ENCODE results near the gene KIAA0513.
A peak's percentile ranks its signal among the peaks of the same experiment; 100 is the strongest.
"Not testable (repeated sequence)": the region's sequence is repeated elsewhere in the genome, so short reads cannot be mapped to it uniquely, and the experiment has no call there.

Gene KIAA0513

DNA sequence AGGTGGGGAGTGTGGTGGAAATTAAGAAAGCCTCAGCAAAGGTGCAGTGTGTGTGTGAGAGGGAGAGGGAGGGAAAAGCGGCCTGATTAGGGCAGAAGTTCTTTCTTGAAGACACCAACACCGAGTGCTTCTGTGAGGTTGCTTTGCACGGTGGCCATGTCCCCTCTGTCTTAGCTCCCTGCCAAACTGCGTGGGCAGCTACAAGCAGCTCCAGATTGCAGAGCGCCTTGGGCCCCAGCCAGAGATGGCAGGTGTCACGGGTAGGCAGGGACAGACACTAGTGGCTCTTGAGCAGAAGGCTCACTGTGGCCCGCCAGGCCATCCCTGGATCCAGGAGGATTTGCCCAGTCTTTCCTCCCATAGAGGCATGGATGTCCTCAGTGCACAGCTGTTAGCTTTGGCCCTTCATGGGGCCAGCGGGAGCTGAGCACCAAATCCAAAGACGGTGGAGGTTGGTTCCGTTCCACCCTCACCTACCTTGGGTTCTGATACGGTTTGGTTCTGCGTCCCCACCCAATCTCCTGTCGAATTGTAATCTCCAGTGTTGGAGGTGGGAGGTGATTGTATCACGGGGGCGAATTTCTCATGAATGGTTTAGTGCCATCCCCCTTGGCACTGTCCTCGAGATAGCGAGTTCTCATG, 21.4 kb downstream of the KIAA0513 start:
- no peak for DNase-seq (ENCODE audit: low read depth, low spot score)

DNA sequence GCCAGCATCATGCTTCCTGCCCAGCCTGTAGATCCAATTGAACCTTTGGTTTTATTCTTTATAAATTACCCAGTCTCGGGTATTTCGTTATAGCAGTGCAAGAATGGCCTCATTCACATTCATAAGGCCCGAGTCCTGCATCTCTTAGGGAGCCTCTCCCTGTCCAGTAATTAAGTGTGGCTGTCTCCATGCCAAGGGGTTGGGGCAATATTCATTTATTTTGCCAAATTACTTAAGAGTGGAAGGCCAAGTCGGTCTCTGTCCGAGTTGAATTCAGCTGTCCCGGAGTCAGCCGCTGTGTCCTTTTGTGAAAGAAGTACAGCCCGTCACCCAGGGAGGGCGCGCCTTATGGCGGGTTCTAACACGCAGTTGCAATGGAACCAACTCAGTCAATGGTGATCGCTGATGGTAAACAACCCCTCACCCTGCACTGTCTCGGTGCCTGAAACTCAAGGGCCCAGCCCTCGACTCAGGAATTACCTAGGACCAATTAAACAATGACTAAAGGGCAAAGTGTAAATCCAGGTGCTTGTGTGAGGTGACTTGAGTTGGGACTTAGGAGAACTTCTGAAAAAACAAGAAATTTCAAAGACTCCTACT, 22.2 kb downstream of the KIAA0513 start:
- DNase-seq (ENCODE audit: low read depth, low spot score): no peak

DNA sequence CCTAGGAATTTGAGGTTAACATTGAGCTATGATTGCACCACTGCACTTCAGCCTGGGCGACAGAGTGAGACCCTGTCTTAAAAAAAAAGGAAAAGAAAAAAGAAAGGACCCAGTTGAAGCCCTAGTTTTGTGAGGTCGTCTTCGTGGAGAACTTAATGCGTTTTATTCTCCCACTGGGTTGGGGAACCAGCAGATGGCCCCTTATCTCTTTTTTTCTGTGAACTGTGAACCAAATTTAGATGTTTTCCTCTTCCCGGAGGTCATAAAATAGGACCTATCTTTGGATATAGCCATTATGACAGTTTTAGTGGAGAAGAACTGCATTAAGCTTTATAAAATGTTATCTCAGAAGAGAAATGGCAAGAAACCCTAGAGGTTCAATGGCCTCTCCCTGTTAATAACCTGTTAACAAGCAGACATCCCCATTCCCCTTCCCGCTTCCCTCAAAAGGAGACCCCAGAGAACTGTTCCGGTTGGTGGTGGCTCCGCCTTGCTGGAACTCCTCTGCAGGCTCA, 23.5 kb downstream of the KIAA0513 start:
- DNase-seq (ENCODE audit: low read depth, low spot score): no peak

DNA sequence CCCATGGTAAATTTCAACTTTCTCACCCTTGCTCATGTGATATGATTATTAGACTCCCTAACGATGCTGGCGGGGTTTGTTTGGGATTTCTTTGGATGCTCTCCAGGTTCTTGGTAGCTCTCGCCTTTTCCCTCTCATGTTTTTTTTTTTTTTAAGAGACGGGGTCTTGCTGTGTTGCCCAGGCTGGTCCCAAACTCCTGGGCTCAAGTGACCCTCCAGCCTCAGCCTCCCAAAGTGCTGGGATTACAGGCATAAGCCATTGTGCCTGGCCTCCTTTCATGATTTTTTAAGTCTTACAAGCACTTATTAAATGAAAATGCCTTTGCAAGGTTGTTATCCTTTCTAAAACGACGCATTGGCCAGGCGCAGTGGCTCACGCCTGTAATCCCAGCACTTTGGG, 24.1 kb downstream of the KIAA0513 start:
- no peak for DNase-seq (ENCODE audit: low read depth, low spot score)

DNA sequence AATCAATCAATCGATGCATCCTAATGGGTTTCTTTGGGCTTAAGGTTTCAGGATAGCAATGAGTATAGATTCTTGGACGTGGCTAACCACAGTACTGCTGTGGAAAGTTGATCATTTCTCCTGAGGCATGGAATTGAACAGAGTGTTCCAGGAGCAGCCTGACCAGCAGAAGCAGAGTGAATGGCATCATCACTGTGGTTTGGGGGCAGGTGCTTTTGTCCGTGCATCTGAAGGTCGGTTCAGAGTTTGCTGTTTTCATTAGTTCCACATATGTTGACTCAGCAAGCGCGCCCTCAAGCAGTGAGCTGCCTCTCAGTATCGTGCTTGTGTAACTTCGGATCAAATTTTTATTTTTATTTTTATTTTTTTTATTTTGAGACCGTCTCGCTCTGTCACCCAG, 24.9 kb downstream of the KIAA0513 start:
- DNase-seq (ENCODE audit: low read depth, low spot score): peak; percentile 48

DNA sequence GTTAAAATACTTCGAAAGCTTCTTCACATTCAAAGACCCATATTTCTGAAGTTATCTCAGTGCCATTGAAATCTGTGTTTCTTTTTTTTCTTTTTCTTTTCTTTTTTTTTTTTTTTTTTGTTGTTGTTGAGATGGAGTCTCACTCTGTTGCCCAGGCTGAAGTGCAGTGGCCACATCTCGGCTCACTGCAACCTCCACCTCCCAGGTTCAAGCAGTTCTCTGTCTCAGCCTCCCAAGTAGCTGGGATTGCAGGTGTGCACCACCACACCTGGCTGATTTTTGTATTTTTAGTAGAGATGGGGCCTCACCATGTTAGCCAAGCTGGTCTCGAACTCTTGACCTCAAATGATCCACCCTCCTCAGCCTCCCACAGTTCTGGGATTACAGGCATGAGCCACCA, 26.7 kb downstream of the KIAA0513 start:
- DNase-seq (ENCODE audit: low read depth, low spot score): not testable (repeated sequence)

DNA sequence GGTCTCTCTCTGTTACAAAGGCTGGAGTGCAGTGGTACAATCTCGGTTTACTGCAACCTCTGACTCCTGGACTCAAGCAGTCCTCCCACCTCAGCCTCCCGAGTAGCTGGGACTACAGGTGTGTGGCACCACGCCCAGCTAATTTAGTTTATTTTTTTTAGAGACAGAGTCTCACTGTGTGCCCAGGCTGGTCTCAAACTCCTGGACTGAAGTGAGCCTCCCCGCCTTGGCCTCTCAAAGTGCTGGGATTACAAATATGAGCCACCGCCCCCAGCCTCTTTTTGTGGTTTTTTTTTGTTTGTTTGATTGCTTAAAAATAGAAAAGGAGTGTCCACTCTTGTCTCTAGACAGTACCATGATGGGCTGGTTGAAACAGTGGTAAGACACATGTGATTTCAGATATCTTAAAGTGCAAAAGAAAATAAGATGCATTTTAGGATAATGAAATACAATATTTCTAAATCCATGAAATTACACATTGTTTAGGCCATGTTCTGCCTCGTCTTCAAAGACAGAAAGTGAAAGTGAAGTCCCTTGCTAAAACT, 27.4 kb downstream of the KIAA0513 start:
- DNase-seq (ENCODE audit: low read depth, low spot score): no peak

DNA sequence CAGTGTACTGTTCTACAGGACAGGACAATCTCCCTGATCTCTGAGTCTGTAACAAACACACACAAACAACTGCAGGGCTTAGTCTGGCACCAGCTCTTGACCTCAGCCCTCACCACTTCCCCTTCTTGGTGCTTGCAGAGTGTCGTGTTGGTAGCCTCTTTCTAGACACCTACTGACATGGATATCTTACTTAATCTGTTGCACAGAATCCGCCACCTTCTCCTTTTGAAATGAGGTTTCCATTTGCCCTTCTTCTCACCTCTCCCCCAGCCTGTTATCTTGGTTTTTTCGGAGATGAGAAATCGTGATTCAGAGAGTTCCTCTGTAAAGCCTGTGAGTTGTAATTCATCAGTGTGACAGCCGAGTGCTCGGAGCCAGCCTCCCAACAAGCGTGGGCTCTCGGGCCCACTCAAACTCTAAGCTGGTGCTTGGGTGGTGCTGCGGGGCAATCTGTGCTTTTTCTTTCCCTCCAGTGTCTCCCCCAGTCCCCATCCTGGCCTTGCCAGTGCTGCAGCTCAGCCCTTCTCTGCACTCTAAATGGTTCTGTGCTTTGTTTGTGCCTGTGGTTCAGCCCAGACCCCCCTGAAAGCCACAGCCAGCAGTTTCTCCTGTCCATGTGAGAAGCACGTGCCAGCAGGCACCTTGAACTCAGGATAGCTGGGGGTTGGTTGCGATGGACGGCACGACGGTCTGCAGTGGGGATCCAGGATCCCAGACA, 28.1 kb downstream of the KIAA0513 start:
- peak; percentile 54 for DNase-seq (ENCODE audit: low read depth, low spot score)

DNA sequence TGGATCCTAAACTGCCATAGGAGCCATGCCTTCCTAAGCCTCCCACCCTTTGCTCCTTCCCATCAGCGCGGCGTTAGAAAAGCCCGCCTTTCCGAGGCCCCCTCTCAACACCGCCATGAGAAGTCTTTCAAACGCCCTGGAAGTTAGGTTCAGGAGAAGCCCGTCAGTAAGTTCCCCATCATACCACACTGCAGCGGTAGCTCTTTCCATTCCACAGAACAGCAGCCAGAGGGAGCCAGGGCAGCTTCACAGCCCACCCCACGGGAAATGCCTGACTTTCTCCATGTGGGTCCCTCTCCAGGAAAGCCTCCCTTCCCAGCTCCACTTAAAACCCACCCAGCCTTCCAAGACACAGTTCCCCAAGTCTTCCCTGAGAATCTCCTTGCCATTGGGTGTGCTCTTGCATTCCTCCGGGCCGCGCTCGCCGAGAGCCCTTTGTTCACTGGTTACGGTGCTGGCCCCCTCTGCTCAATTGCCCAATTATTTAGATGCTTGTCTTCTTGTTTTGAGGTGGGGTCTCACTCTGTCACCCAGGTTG, 28.7 kb downstream of the KIAA0513 start:
- peak; percentile 39 for DNase-seq (ENCODE audit: low read depth, low spot score)

DNA sequence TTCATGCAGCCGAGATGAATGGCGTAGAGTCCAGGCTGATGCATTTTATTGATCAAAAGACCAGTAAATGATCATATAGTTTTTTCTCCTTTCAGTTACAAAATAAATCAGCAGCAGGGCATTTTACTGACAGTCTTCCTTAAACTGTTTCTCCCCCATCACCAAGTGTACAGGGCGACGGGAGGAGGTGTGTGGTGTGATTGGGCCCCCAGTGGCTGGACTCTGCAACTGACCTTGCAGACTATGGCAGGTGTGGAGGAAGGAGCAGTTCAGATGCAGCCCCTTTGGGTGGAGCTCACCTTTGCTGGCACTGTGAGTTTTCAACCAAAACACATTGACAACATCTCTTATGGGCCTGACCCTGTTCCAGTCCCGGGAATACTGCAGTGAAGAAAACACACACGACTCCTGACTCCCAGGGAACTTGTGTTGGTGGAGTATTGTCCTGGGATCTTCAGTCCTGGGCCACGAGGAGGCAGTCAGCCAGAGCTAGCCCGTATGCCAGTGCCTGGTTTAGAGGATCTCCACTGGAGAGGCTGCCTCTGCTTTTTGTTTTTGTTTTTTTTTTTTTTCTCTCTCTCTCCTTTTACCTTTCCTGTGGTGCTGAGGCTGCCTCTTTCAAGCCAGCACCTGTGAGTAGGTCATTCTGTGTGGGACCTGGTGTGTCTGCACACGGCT, 29.8 kb downstream of the KIAA0513 start:
- DNase-seq (ENCODE audit: low read depth, low spot score): peak; percentile 23

DNA sequence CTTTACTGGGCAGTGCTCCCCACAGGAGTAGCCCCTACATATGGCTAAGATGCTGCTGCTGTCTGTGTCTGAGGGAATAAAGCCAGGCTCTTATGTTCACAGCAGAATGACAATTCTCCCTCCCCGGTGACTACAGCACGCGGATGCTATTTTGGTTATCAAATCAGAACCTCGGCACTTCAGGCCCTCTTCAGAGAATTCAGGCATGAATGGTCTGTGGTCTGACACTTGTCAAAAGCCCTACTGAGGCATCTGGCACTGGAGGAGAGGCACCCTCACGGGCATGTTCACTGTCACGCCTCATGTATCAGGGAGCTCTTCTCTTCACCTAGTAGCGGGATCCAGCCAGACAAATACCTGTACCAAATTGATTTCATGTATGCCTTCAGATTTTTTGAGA, 30.4 kb downstream of the KIAA0513 start:
- DNase-seq (ENCODE audit: low read depth, low spot score): no peak

DNA sequence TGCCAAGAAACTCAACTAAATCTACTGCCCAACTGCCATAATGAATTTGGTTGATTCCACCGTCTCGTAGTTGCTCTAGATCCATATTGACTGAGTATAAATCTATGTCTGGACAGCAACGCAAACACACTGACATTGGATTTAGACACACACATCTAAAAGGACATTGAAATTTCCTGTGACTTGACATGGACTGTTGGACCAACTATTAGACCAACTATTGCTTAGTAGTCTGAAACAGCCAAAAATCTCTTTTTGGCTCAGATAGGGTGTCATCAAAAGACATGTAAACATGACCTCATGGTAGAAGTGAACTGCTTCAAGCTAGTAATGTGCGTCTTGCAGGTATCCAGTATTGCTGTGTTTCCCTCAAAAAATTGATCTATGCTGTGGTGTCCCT, 31.3 kb downstream of the KIAA0513 start:
- DNase-seq (ENCODE audit: low read depth, low spot score): no peak

DNA sequence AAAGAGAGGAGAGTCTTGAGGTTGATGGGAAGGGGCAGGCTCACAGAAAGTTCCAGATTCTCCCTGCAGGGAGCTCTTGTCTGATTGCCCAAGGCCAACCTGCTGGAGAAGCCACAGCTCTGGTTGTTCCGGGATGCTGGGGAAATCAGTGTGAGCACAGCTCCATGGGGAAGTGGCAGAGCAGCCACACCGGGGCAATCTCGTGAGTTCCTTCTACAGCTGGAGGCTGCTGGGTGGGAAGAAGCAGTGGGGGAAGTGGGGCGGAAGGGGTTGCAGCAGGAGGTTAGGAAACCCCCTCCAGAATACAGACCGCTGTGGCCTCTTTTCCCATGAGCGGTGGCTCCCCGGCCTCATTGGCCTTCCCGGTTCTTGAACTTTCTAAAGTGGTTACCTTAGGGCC, 34.0 kb downstream of the KIAA0513 start:
- no peak for DNase-seq (ENCODE audit: low read depth, low spot score)

DNA sequence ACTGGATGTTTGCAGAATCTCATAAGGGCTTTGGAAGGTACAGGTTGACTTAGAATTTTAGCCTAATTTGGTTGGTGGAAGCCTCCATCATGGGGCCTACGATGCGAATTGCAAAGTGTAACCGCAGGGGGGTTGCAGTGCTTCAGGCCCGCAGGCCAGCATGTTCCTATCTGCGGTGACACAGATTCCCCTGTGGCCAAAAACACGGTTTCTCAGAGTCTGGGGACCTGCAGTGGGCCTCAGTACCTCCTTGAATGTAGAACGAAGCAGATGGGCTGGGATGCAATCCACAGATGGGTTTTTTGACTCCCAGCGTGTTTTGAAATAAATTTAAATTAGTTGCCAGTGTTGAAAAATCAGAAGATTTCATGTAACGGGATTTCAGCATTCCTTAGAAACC, 34.7 kb downstream of the KIAA0513 start:
- no peak for DNase-seq (ENCODE audit: low read depth, low spot score)

DNA sequence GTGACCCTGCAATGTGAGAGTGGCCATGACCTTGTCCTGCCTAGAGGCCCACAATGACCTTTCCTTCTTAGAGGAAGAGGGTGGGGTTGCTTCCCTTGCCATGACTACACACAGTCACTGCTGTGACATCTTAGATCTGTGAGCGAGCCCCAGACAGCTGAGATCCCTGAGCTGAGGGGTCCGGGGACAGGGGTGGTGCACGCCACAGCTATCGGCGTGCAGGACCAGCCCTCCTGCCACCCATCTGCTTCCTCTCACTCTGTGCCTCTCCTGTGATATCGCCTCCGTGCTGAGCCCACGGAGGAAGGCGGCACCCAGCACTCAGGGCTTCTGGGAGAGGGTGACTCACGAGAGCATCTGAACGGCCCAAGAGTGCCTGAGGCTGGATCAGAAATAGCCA, 35.2 kb downstream of the KIAA0513 start:
- no peak for DNase-seq (ENCODE audit: low read depth, low spot score)

DNA sequence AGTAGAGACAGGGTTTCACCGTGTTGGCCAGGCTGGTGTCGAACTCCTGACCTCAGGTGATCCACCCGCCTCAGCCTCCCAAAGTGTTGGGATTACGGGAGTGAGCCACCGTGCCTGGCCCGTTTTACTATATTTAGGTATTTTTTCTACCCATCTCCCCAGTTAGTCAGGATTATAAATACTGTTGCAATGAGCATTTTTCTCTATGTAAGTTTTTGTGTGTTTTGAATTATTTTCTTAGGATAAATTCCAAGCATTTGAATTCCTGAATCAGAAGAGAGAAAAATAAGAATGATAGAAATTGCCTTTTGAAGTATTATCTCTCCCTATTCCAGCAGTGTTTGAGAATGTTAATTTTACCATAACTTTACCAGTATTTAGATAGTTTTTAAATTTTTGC, 36.6 kb downstream of the KIAA0513 start:
- no peak for DNase-seq (ENCODE audit: low read depth, low spot score)

DNA sequence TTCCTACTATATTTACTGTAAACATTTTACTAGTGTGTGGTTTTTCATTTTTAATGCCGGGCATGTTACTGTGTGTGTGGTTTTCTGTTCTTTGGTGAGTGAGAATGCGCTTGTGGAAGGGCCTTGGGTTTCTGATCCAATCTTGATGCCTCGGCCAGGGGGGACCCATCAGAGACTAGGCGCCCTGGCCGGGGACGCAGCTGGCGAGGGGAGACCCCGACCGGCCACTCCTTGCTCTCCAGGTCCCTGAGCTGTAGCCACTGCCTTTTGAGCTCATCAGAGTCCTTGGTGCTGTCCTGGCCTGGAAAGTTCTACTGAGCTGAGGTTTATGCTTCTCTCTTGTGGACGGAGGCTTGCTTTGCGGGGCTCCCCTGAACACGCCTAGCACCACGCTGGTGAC, 37.5 kb downstream of the KIAA0513 start:
- no peak for DNase-seq (ENCODE audit: low read depth, low spot score)

DNA sequence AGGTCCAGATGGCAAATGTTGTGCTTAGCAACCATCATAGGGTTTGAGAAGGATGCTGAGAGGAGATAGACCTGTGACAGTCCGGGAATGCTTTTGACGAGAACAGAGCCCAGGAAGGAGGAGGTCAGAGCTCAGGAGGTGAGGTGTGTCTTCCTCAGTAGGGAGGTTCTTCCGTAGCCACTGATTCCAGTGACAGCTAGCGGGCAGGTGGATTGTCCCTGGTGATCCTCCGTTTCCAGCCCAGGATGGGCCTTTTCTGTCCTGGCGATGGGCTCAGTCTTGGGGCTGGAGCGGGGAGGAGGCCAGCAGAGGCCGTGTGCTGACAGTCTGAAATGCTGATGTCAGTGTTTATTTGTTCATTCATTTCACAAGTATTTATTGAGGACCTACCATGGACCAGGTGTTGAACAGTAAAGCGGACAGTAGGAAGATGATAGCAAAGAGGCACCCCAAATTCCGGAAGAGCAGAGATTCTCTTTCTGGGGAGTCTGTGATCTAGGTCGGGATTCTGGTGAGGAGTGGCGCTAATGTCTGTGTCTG, 38.8 kb downstream of the KIAA0513 start:
- DNase-seq (ENCODE audit: low read depth, low spot score): no peak

DNA sequence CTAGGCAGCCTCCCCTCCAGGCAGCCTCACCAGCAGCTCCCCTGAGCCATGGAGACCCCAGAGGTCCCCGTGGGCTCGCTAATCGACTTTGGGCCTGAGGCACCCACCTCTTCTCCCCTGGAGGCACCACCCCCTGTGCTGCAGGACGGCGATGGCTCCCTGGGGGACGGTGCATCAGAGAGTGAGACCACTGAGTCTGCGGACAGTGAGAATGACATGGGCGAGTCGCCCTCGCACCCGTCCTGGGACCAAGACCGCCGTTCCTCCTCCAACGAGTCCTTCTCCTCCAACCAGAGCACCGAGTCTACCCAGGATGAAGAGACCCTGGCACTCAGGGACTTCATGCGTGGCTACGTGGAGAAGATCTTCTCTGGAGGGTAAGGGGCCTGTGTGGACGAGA, 39.4 kb downstream of the KIAA0513 start:
- DNase-seq (ENCODE audit: low read depth, low spot score): no peak

DNA sequence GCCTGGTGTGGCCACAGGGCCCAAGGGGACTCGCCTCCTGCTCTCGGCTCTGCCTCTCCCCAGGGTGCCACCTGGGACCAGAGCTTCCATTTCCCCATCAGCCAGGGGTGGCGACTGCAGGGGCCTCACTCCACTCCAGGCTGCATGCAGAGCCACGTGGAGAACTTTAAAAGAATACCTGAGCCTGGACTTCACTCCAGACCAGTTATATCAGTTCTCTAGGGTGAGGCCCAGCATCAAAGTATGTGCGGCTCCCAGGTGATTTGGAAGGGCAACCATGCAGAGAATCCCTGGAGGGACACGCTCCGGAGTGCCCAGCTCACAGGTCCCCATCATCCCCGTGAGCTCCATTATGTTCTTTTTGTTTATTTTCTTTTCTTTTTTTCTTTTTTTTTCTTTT, 39.8 kb downstream of the KIAA0513 start:
- DNase-seq (ENCODE audit: low read depth, low spot score): no peak

DNA sequence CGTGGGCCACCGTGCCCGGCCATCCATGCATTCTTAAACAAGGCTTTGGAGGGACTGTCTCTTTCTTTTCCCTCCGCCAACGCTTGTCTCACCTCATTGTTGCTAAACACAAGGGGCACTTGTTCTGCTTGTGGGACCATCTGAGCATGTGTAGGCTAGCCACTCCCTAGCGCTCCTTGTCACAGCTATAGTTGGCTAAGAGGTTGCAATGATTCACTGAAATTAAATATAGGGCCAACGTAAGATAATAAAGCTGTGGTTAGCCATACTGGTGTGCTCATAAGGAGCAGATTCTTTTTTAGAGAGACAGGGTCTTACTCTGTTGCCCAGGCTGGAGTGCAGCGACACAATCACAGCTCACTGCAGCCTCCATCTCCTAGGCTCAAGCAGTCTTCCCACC, 41.2 kb downstream of the KIAA0513 start:
- no peak for DNase-seq (ENCODE audit: low read depth, low spot score)

DNA sequence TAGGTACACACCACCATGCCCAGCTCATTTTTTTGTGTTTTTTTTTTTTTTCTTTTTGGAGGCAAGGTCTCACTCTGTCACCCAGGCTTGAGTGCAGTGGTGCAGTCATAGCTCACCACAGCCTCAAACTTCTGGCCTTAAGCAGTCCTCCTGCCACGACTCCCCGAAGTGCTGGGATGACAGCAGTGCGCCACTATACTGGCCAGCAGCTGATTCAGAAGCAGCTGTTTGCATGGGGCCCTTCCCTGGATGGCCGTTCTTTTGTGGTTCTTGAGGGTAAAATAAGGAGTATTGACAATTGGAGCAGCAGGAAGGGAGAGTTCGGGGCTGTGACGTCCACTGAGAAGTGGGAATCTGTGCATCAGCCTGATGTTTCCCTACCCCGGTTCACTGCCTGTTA, 41.6 kb downstream of the KIAA0513 start:
- no peak for DNase-seq (ENCODE audit: low read depth, low spot score)
